PFSK-1 (cell line): ENCODE data around the gene ECE1. TPM values are rescaled to one million over a fixed set of nuclear protein-coding genes. Genes with fewer than 3 reads are reported as not detected.
A peak's percentile ranks its signal among the peaks of the same experiment; 100 is the strongest.

Experiments used
- FOXP2 ChIP-seq: optimal IDR thresholded peaks from 2 replicates; pipeline ENCODE3; 2011; ENCODE audit warnings: borderline replicate concordance, control low read depth, inconsistent platforms; ENCODE audit not compliant: insufficient read depth; ENCODE audit errors: extremely low read length, extremely low read depth
- POLR2AphosphoS5 ChIP-seq: IDR thresholded peaks from 2 replicates; pipeline ENCODE4 v1.6.1; 2012; ENCODE audit warnings: low read depth, mild to moderate bottlenecking, control low read depth, low read length, moderate library complexity
- REST ChIP-seq, 2 experiments: IDR thresholded peaks; 2 replicates each; pipeline versions ENCODE4 v1.6.1 to v1.8.0; 2011 to 2012; ENCODE audit warnings: low read depth in 2 of 2, low read length in 2 of 2, control low read depth in 1 of 2, inconsistent platforms in 1 of 2, mild to moderate bottlenecking in 1 of 2, moderate library complexity in 1 of 2; ENCODE audit not compliant: insufficient read depth in 1 of 2
- SIN3A ChIP-seq: IDR thresholded peaks from 2 replicates; pipeline ENCODE4 v1.6.1; 2012; ENCODE audit warnings: mild to moderate bottlenecking, low read length, moderate library complexity, borderline replicate concordance; ENCODE audit not compliant: insufficient read depth
- TAF1 ChIP-seq: IDR thresholded peaks from 2 replicates; pipeline ENCODE4 v1.6.1; 2012; ENCODE audit warnings: low read length, control low read depth, borderline replicate concordance; ENCODE audit not compliant: insufficient read depth
- polyA plus RNA-seq: library from polyadenylated mRNA; unstranded; fragments of >200 nt; gene quantifications from one replicate; pipeline ENCODE4 v1.2.1, GENCODE V29; 2012; ENCODE audit warnings: low read depth, missing spikeins; ENCODE audit not compliant: insufficient read length

The ECE1 gene
- polyA plus RNA-seq: 151 TPM

GRCh38 chr1:21289700-21290545 lies at the start of gene ECE1:
ECE1 (minus strand) TSS chr1:21290463; CDS start chr1:21290414, 49 bp downstream.
- TF ChIP-seq POLR2AphosphoS5 (peak; percentile 54; the same call in 1 of the 2 replicates), FOXP2 (no peak)

- TF ChIP-seq SIN3A (no peak), FOXP2 (peak; percentile 20), TAF1 (no peak), REST (IDR thresholded peaks at IDR 0.05; ENCODE audit: insufficient read depth in 1 of 2, low read depth in 2 of 2, low read length in 2 of 2) (no peak)
These were observed 49.3 kb upstream of the ECE1 start for GRCh38 chr1:21339356-21340229.

GRCh38 chr1:21338573-21339355 lies 48.5 kb upstream of the ECE1 start:
- TF ChIP-seq TAF1 (peak; percentile 33; the same call in 1 of the 2 replicates), REST (IDR thresholded peaks at IDR 0.05; ENCODE audit: insufficient read depth in 1 of 2, low read depth in 2 of 2, low read length in 2 of 2) (no peak), SIN3A (peak; percentile 77; the same call in 1 of the 2 replicates), POLR2AphosphoS5 (no peak), FOXP2 (peak; percentile 100)

GRCh38 chr1:21337928-21338572 lies 47.8 kb upstream of the ECE1 start:
- TF ChIP-seq REST (IDR thresholded peaks at IDR 0.05; ENCODE audit: insufficient read depth in 1 of 2, low read depth in 2 of 2, low read length in 2 of 2): no peak
- no peak for TF ChIP-seq POLR2AphosphoS5
- TF ChIP-seq FOXP2: no peak
- TF ChIP-seq TAF1: no peak
- TF ChIP-seq SIN3A: no peak
